ENCODE measurements around the gene SEZ6L. TPM values are rescaled to one million over a fixed set of nuclear protein-coding genes. Genes with fewer than 3 reads are reported as not detected.

SEZ6L gene
- polyA plus RNA-seq, 2 of the 4 experiments (the other 2 are of a cell fraction): not detected

GRCh38 chr22:26314656-26315055 is 145.4 kb downstream of the SEZ6L start:
- Histone ChIP-seq H3K4me3 (no peak overlapping the region), H3K9me3 (no peaks in the 10 kb centered on the region), H3K4me2 (no peak overlapping the region), H3K4me1 (no peaks in the 10 kb centered on the region), H3K27ac (no peak overlapping the region)
- no peak for FAIRE-seq
- POLR2A ChIA-PET: no interaction called here
- ATAC-seq: no peak
- DNase-seq (ENCODE audit: low read depth in 1 of 2, low spot score in 1 of 2): no peak
- CTCF ChIA-PET: interaction anchor here (0.7 kb wide), 1 partner anchor 72 kb away, joined by 3 read pairs; no protein-coding TSS in a partner anchor
- WGBS (ENCODE audit: missing lambda C conversion rate): 20% methylated on average over 4 of the region's 6 CpGs
- TF ChIP-seq RCOR1 (IDR thresholded peaks at IDR 0.05; ENCODE audit: low read depth, low read length) (no peak), MAFK (IDR thresholded peaks at IDR 0.05; ENCODE audit: partially characterized antibody) (no peak), FOSB (CRISPR knock-in tag; IDR thresholded peaks at IDR 0.05) (no peak), EHF (CRISPR knock-in tag; IDR thresholded peaks at IDR 0.05) (no peak), CTCF (IDR thresholded peaks at IDR 0.05) (no peak), ZSCAN20 (CRISPR knock-in tag; IDR thresholded peaks at IDR 0.05) (no peak), RARB (CRISPR knock-in tag; IDR thresholded peaks at IDR 0.05) (no peak), ZC3H11A (IDR thresholded peaks at IDR 0.05) (no peak), KDM5A (IDR thresholded peaks at IDR 0.05) (no peak), ESRRA (IDR thresholded peaks at IDR 0.05; ENCODE audit: borderline replicate concordance, low read length) (no peak), GATA3 (IDR thresholded peaks at IDR 0.05; ENCODE audit: borderline replicate concordance) (no peak), HOXB13 (CRISPR knock-in tag; IDR thresholded peaks at IDR 0.05; ENCODE audit: low read depth) (no peak), RNF2 (IDR thresholded peaks at IDR 0.05; ENCODE audit: borderline replicate concordance, low read depth) (no peak), EP300 (IDR thresholded peaks at IDR 0.05) (no peak), EHMT2 (IDR thresholded peaks at IDR 0.05; ENCODE audit: low read depth) (no peak), PBX3 (IDR thresholded peaks at IDR 0.05) (no peak), ELK1 (IDR thresholded peaks at IDR 0.05; ENCODE audit: low read depth, low read length) (no peak)
- TF ChIP-seq, protein P1, sequence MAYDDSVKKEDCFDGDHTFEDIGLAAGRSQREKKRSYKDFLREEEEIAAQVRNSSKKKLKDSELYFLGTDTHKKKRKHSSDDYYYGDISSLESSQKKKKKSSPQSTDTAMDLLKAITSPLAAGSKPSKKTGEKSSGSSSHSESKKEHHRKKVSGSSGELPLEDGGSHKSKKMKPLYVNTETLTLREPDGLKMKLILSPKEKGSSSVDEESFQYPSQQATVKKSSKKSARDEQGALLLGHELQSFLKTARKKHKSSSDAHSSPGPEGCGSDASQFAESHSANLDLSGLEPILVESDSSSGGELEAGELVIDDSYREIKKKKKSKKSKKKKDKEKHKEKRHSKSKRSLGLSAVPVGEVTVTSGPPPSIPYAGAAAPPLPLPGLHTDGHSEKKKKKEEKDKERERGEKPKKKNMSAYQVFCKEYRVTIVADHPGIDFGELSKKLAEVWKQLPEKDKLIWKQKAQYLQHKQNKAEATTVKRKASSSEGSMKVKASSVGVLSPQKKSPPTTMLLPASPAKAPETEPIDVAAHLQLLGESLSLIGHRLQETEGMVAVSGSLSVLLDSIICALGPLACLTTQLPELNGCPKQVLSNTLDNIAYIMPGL (CRISPR knock-in tag; IDR thresholded peaks at IDR 0.05; ENCODE audit: borderline replicate concordance): no peak
- TF ChIP-seq, protein P2, sequence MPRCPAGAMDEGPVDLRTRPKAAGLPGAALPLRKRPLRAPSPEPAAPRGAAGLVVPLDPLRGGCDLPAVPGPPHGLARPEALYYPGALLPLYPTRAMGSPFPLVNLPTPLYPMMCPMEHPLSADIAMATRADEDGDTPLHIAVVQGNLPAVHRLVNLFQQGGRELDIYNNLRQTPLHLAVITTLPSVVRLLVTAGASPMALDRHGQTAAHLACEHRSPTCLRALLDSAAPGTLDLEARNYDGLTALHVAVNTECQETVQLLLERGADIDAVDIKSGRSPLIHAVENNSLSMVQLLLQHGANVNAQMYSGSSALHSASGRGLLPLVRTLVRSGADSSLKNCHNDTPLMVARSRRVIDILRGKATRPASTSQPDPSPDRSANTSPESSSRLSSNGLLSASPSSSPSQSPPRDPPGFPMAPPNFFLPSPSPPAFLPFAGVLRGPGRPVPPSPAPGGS (IDR thresholded peaks at IDR 0.05): no peak

DNA sequence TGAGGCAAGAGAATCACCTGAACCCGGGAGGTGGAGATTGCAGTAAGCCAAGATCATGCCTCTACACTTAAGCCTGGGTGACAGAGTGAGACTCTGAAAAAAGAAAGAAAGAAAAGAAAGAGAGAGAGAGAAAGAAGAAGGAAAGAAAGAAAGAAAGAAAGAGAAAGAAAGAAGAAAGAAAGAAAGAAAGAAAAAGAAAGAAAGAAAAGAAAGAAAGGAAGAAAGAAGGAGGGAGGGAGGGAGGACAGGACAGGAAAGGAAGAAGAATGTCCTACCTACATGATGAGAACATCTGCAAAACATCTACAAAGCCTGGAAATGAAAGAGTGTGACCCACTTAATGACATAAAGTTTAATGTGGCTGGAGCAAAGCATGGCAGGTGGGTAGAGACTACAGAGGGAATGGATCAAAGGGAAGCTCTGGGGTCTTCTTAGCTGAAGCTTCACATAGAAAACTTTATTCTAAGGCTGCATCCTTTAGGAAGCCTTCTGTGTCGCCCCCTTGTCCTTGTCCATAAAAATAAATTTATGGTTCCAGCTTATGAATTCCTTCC is 147.5 kb downstream of the SEZ6L start:
- no peaks in the 10 kb centered on the region for H3K9me3 ChIP-seq
- H3K4me3 ChIP-seq: no peak overlapping the region
- H3K4me1 ChIP-seq: no peaks in the 10 kb centered on the region
- POLR2A ChIA-PET: no interaction called here
- CTCF ChIA-PET: interaction anchor here (1.3 to 1.4 kb wide), 2 partner anchors 14 to 15 kb away, joined by 3 to 4 read pairs; no protein-coding TSS in a partner anchor
- no peak for TF ChIP-seq CHD4 (IDR thresholded peaks at IDR 0.05; ENCODE audit: borderline replicate concordance)
- H3K4me2 ChIP-seq: no peak overlapping the region
- no peak overlapping the region for H3K27ac ChIP-seq
- WGBS (ENCODE audit: missing lambda C conversion rate): 9% methylated on average over 2 of the region's 2 CpGs
- DNase-seq (ENCODE audit: low read depth in 1 of 2, low spot score in 1 of 2) (no peak), ATAC-seq (no peak), FAIRE-seq (no peak)

All from A549 (cell line).